Renal pelvis (tissue), 3 donors: Measurements from ENCODE around the gene KIF14. TPM values are rescaled to one million over a fixed set of nuclear protein-coding genes. Genes with fewer than 3 reads are reported as not detected.

Experiments
- polyA plus RNA-seq, 3 donors: library from polyadenylated mRNA; unstranded; fragments of 120-200 nt; gene quantifications; one replicate each; pipeline ENCODE4 v1.2.1, GENCODE V29; 2013; ENCODE audit not compliant: insufficient read length in 3 of 3

Gene KIF14
- polyA plus RNA-seq, 3 donors = 6.0 to 8.0 (median 7.6) TPM

Other genes starting within 250 kb of the KIF14 start
- 10 to 100 TPM; 25.8 to 26.8 (median 26.7) TPM for gene ZNF281, start 210.7 kb downstream of the KIF14 start, polyA plus RNA-seq
- gene DDX59, start 49.2 kb upstream of the KIF14 start, polyA plus RNA-seq = 10 to 100 TPM; 22.3 to 29.4 (median 28.6) TPM
- gene CAMSAP2, start 118.1 kb upstream of the KIF14 start, polyA plus RNA-seq = 10 to 100 TPM; 33.9 to 39.5 (median 36.0) TPM